RWPE2 (cell line): ENCODE measurements around the gene MIEF2.

ENCODE experiments used
- ATAC-seq: fragments of 200-7000 bp; cut with Tn5 transposase; 3 replicates; pipeline ENCODE4 v1.9.1; 2021; ENCODE audit warnings: low read depth
- DNase-seq: peaks from one replicate; pipeline ENCODE4 v3.0.0-alpha.2; 2020; ENCODE audit warnings: low spot score
- H3K27ac ChIP-seq: fragments of 450-650 bp; 2 replicates; pipeline ENCODE4 v1.5.1; 2017; ENCODE audit warnings: mild to moderate bottlenecking; ENCODE audit not compliant: poor library complexity, severe bottlenecking
- H3K27me3 ChIP-seq: fragments of 250-450 bp; sonication (Bioruptor Pico); 2 replicates; pipeline ENCODE4 v1.5.1; 2021; ENCODE audit warnings: mild to moderate bottlenecking, moderate library complexity; ENCODE audit not compliant: insufficient read depth, poor library complexity, severe bottlenecking
- H3K36me3 ChIP-seq: fragments of 250-450 bp; sonication (Bioruptor Pico); 2 replicates; pipeline ENCODE4 v1.5.1; 2020; ENCODE audit warnings: low read depth, mild to moderate bottlenecking, moderate library complexity
- H3K4me1 ChIP-seq: fragments of 250-450 bp; sonication (Bioruptor Pico); 2 replicates; pipeline ENCODE4 v1.5.1; 2021; ENCODE audit warnings: mild to moderate bottlenecking, moderate library complexity; ENCODE audit not compliant: insufficient read depth, poor library complexity, severe bottlenecking
- H3K4me3 ChIP-seq: fragments of 250-450 bp; sonication (Bioruptor Pico); 2 replicates; pipeline ENCODE4 v1.5.1; 2021; ENCODE audit warnings: mild to moderate bottlenecking, moderate library complexity; ENCODE audit not compliant: severe bottlenecking
- H3K9me3 ChIP-seq: fragments of 250-450 bp; sonication (Bioruptor Pico); 2 replicates; pipeline ENCODE4 v1.5.1; 2021; ENCODE audit warnings: mild to moderate bottlenecking, moderate library complexity; ENCODE audit not compliant: severe bottlenecking
- TF ChIP-seq, protein P1 (sequence below): fragments of 450-650 bp; IDR thresholded peaks from one replicate; pipeline ENCODE4 v1.5.1; 2017; ENCODE audit warnings: mild to moderate bottlenecking, moderate library complexity; ENCODE audit not compliant: poor library complexity, severe bottlenecking

MIEF2 gene

GRCh38 chr17:18225642-18226283, 34.7 kb upstream of the MIEF2 start:
- Histone ChIP-seq H3K36me3 (no peaks in the 10 kb centered on the region), H3K27me3 (no peaks in the 10 kb centered on the region), H3K4me3 (peak overlapping the region; percentile 59), H3K4me1 (no peaks in the 10 kb centered on the region), H3K9me3 (no peaks in the 10 kb centered on the region), H3K27ac (peak overlapping the region; percentile 47)
- TF ChIP-seq, protein P1, sequence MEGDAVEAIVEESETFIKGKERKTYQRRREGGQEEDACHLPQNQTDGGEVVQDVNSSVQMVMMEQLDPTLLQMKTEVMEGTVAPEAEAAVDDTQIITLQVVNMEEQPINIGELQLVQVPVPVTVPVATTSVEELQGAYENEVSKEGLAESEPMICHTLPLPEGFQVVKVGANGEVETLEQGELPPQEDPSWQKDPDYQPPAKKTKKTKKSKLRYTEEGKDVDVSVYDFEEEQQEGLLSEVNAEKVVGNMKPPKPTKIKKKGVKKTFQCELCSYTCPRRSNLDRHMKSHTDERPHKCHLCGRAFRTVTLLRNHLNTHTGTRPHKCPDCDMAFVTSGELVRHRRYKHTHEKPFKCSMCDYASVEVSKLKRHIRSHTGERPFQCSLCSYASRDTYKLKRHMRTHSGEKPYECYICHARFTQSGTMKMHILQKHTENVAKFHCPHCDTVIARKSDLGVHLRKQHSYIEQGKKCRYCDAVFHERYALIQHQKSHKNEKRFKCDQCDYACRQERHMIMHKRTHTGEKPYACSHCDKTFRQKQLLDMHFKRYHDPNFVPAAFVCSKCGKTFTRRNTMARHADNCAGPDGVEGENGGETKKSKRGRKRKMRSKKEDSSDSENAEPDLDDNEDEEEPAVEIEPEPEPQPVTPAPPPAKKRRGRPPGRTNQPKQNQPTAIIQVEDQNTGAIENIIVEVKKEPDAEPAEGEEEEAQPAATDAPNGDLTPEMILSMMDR, result no peak
- ATAC-seq (peak; percentile 11; the same call in 1 of the 3 replicates), DNase-seq (peak; percentile 45)

DNA sequence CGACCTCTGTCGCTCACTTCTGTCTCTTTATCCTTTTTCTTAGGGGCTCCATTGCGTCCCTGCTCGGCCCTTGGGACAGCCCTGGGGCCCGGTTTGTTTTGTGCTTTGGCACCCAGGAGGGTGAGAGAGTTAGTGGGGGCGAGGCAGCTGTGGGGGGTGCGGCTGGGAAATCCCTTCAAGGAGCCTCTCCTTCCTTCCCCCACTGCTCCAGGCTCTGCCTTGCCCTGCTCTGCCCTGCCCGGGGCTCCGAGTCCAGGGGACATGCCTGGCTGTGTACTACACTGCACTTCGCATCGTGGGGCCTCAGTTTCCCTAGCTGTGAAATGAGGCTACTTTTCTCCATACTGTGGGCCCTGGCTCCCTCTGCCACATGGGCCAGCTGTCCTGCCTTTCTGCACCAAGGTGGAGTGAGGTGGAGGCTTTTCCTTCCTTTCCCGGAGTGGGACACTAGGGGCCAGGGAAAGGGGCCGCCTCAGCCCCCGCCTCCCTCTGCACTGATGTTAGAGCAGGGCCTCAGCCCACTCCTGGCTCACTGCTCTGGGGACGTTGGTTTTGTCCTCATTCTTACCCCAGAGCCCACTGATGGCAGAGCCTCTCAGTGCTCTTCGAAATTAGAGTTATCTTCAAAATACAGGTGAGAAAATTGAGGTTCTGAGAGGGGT, 34.0 kb upstream of the MIEF2 start:
- peak; percentile 13; the same call in 2 of the 3 replicates for ATAC-seq
- no peaks in the 10 kb centered on the region for H3K4me1 ChIP-seq

GRCh38 chr17:18227635-18228034, 32.8 kb upstream of the MIEF2 start:
- Histone ChIP-seq H3K36me3 (no peaks in the 10 kb centered on the region), H3K27ac (no peak overlapping the region), H3K4me3 (no peak overlapping the region), H3K27me3 (no peaks in the 10 kb centered on the region), H3K9me3 (no peaks in the 10 kb centered on the region), H3K4me1 (no peaks in the 10 kb centered on the region)
- TF ChIP-seq, protein P1, result no peak
- ATAC-seq (no peak), DNase-seq (no peak)

More for the DNA sequence above, 34.0 kb upstream of the MIEF2 start:
- DNase-seq, result no peak
- H3K27ac ChIP-seq, result peak overlapping the region; percentile 47
- H3K4me3 ChIP-seq, result peak overlapping the region; percentile 59
- H3K36me3 ChIP-seq, result no peaks in the 10 kb centered on the region
- H3K27me3 ChIP-seq, result no peaks in the 10 kb centered on the region
- no peaks in the 10 kb centered on the region for H3K9me3 ChIP-seq
- TF ChIP-seq, protein P1, result no peak

DNA sequence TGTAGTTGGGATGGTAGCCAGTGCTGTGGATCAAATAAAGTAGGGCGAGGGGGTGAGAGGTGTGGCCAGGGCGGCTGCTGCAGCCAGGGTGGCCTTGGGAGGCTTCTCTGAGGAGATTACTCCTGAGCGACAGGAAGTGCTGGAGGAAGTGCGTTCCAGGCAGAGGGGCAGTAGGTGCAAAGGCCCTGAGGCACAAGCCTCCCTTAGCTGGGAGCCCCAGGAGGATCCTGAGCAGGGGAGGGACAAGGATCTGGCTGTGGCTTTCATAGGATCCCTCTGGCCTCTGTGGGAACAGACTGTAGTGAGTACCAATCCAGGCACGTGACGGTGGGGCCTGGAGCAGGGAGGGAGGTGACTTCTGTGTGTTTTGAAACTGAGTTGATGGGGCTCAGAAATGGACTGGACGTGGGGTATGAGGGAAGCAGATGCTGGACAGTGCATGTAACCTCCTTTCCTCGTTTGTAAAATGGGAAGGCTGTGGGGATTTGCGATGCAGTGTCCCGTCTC, 32.2 kb upstream of the MIEF2 start:
- no peak for DNase-seq
- TF ChIP-seq, protein P1, result no peak

DNA sequence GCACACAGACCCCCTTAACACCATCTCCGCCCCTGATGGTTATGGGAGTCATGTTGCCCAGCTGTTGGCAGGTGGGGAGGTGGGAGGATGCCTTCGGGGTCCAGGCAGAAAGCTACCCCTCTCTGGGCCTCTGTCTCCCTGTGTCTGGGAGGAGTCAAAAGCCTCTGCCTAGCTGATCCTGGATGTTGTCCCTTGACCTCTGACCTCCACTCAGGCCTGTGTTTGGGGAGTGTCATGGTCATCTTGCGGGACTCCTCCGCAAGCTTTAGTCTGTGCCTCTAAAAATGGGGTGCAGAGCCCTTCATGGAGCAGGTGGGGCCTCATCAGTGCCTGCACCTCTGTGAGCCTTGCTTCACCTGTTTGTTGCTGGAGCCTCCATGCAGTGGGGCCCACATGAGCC, 31.2 kb upstream of the MIEF2 start:
- Histone ChIP-seq H3K4me3 (no peak overlapping the region), H3K36me3 (no peaks in the 10 kb centered on the region), H3K9me3 (no peaks in the 10 kb centered on the region), H3K27me3 (no peaks in the 10 kb centered on the region), H3K4me1 (no peaks in the 10 kb centered on the region), H3K27ac (no peak overlapping the region)
- ATAC-seq (no peak), DNase-seq (no peak)
- TF ChIP-seq, protein P1, result no peak

More for the DNA sequence above, 32.2 kb upstream of the MIEF2 start:
- Histone ChIP-seq H3K27ac (no peak overlapping the region), H3K36me3 (no peaks in the 10 kb centered on the region), H3K4me1 (no peaks in the 10 kb centered on the region), H3K9me3 (no peaks in the 10 kb centered on the region), H3K4me3 (no peak overlapping the region), H3K27me3 (no peaks in the 10 kb centered on the region)
- no peak for ATAC-seq
